GM21825 (cell line): ENCODE results near the gene NTF3.

Source experiments
- ATAC-seq: cut with Tn5 transposase; IDR thresholded peaks from one replicate; pipeline ENCODE4 v1.9.1; 2021; ENCODE audit warnings: mild to moderate bottlenecking, moderate library complexity; ENCODE audit not compliant: unreplicated experiment

NTF3 gene

GRCh38 chr12:5430641-5431603, 986 bp upstream of the NTF3 start:
- no peak for ATAC-seq

GRCh38 chr12:5433081-5433844, 1.4 kb downstream of the NTF3 start:
- ATAC-seq, result no peak

- ATAC-seq, result no peak
Observed at GRCh38 chr12:5433845-5434646, 2.1 kb downstream of the NTF3 start.

- no peak for ATAC-seq
Observed at GRCh38 chr12:5434647-5435560, 3.0 kb downstream of the NTF3 start.

- no peak for ATAC-seq
Observed at GRCh38 chr12:5437182-5437583, 5.3 kb downstream of the NTF3 start.

GRCh38 chr12:5437589-5437988, 5.7 kb downstream of the NTF3 start:
- ATAC-seq, result no peak

GRCh38 chr12:5438671-5439200, 6.8 kb downstream of the NTF3 start:
- ATAC-seq, result no peak

- ATAC-seq, result no peak
Observed at GRCh38 chr12:5439371-5439771, 7.5 kb downstream of the NTF3 start.

GRCh38 chr12:5439788-5440300, 7.9 kb downstream of the NTF3 start:
- no peak for ATAC-seq

- no peak for ATAC-seq
Observed at GRCh38 chr12:5440978-5441377, 9.1 kb downstream of the NTF3 start.

- ATAC-seq, result no peak
Observed at GRCh38 chr12:5441497-5442236, 9.8 kb downstream of the NTF3 start.

GRCh38 chr12:5442251-5443006, 10.5 kb downstream of the NTF3 start:
- ATAC-seq, result no peak

GRCh38 chr12:5444520-5444919, 12.6 kb downstream of the NTF3 start:
- ATAC-seq, result no peak

- ATAC-seq, result no peak
Observed at GRCh38 chr12:5447320-5447719, 15.4 kb downstream of the NTF3 start.

GRCh38 chr12:5451251-5451650, 19.3 kb downstream of the NTF3 start:
- no peak for ATAC-seq

GRCh38 chr12:5452569-5452968, 20.7 kb downstream of the NTF3 start:
- no peak for ATAC-seq

- no peak for ATAC-seq
Observed at GRCh38 chr12:5453466-5453865, 21.6 kb downstream of the NTF3 start.

- ATAC-seq, result no peak
Observed at GRCh38 chr12:5455045-5455444, 23.1 kb downstream of the NTF3 start.
